Muscle of leg (tissue), 11 donors: ENCODE measurements around the gene STARD9. TPM values are rescaled to one million over a fixed set of nuclear protein-coding genes. Genes with fewer than 3 reads are reported as not detected.

ENCODE experiments used
- DNase-seq: peaks from one replicate; pipeline ENCODE4 v3.0.0; 2013
- H3K27ac ChIP-seq: one replicate; pipeline ENCODE4 v1.5.1; 2013; ENCODE audit warnings: mild to moderate bottlenecking, low read length, control low read depth
- H3K27me3 ChIP-seq: one replicate; pipeline ENCODE4 v1.6.1; 2013; ENCODE audit warnings: low read length; ENCODE audit not compliant: control insufficient read depth, insufficient read depth
- H3K36me3 ChIP-seq: one replicate; pipeline ENCODE4 v1.6.1; 2013; ENCODE audit warnings: low read length; ENCODE audit not compliant: control insufficient read depth, insufficient read depth
- H3K4me1 ChIP-seq: one replicate; pipeline ENCODE4 v1.6.1; 2013; ENCODE audit warnings: low read length; ENCODE audit not compliant: control insufficient read depth, insufficient read depth
- H3K4me3 ChIP-seq: one replicate; pipeline ENCODE4 v1.5.1; 2013; ENCODE audit warnings: low read length, control low read depth
- H3K9me3 ChIP-seq: replicated peaks from 2 replicates; pipeline ENCODE4 v1.6.1; 2013; ENCODE audit warnings: low read depth, low read length; ENCODE audit not compliant: control insufficient read depth
- WGBS: methylation state at CpG from one replicate; pipeline ENCODE4 v1.1.5; 2013; ENCODE audit warnings: missing lambda C conversion rate; ENCODE audit not compliant: insufficient coverage; 5-methylcytosine and 5-hydroxymethylcytosine counted together
- polyA plus RNA-seq, 8 donors: library from polyadenylated mRNA; unstranded; fragments of 120-200 nt; gene quantifications; one replicate each; pipeline versions ENCODE4 v1.2.1 to v1.2.3, GENCODE V29; 2013; ENCODE audit warnings: inconsistent platforms in 1 of 8, low replicate concordance in 1 of 8; ENCODE audit not compliant: insufficient read length in 8 of 8, insufficient read depth in 1 of 8
- total RNA-seq: library from RNA; stranded (reverse); fragments of 120-200 nt; gene quantifications from one replicate; pipeline ENCODE4 v1.2.4, GENCODE V29; 2013

The STARD9 gene
- total and polyA plus RNA-seq, 9 donors = 13.5 to 20.9 (median 16.8) TPM

GRCh38 chr15:42692997-42693396, 117.6 kb downstream of the STARD9 start:
- H3K36me3 ChIP-seq = peaks cover 86% of the 10 kb centered on the region
- H3K4me3 ChIP-seq = no peak overlapping the region
- no peaks in the 10 kb centered on the region for H3K27me3 ChIP-seq
- no peak overlapping the region for H3K27ac ChIP-seq
- H3K4me1 ChIP-seq = no peaks in the 10 kb centered on the region
- WGBS = 93% methylated on average over 3 of the region's 4 CpGs
- no peaks in the 10 kb centered on the region for H3K9me3 ChIP-seq
- DNase-seq = no peak

DNA sequence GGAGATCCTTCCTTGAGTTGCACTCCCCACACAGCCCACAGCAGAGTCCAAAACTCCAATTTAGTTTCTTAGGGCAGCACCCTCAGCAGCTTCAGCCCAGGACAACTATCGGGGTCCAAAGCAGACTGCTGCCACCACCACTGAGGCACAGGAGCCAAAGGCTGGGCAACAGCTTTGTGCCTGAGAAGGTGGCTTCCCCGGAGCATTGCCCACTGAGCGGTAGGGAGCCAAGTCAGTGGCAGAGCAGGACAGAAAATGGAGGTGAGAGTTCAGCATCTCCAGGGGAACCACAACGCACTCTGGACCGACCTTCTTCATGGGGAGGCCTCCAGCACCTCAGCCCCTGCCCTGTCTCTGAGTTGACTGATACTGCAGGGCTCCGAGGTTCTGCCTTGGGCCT, 118.1 kb downstream of the STARD9 start:
- Histone ChIP-seq H3K27me3 (no peaks in the 10 kb centered on the region), H3K36me3 (peaks cover 81% of the 10 kb centered on the region), H3K9me3 (no peaks in the 10 kb centered on the region), H3K27ac (no peak overlapping the region), H3K4me1 (no peaks in the 10 kb centered on the region), H3K4me3 (no peak overlapping the region)
- WGBS = 95% methylated on average over 6 of the region's 6 CpGs
- DNase-seq = no peak

DNA sequence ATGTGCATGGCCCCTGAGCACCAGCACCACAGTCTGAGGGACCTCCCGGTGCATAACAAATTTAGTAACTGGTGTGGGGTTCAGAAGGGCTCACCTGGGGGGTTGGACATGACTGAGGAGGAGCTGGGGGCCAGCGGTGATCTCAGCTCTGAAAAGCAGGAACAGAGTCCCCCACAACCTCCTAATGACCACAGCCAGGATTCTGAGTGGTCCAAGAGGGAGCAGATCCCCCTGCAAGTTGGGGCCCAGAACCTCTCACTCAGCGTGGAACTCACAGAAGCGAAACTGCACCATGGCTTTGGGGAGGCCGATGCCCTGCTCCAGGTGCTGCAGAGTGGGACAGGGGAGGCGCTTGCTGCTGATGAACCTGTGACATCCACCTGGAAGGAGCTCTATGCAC, 118.5 kb downstream of the STARD9 start:
- H3K27me3 ChIP-seq = no peaks in the 10 kb centered on the region
- H3K9me3 ChIP-seq = no peaks in the 10 kb centered on the region
- no peaks in the 10 kb centered on the region for H3K4me1 ChIP-seq
- H3K27ac ChIP-seq = no peak overlapping the region
- DNase-seq = no peak
- H3K4me3 ChIP-seq = no peak overlapping the region
- H3K36me3 ChIP-seq = peaks cover 76% of the 10 kb centered on the region
- WGBS = 100% methylated on average over 4 of the region's 6 CpGs

DNA sequence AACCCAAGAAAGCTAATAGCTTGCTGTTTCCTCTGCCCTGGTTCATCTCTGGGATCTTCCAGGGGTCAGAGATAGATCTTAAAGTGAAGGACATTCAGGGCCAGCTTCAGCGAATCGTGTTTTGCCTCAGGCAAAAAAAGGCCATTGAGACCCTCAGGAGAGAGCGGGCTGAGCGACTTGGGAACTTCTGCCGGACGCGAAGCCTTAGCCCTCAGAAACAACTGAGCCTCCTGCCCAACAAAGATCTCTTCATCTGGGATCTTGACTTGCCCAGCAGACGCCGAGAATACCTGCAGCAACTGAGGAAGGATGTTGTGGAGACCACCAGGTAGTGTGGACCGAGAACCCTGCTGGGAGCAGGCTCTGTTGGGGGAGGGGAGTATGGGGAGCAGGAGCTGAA, 119.0 kb downstream of the STARD9 start:
- Histone ChIP-seq H3K9me3 (no peaks in the 10 kb centered on the region), H3K36me3 (peaks cover 72% of the 10 kb centered on the region), H3K27ac (no peak overlapping the region), H3K4me1 (no peaks in the 10 kb centered on the region), H3K4me3 (no peak overlapping the region), H3K27me3 (no peaks in the 10 kb centered on the region)
- DNase-seq = no peak
- 98% methylated on average over 10 of the region's 10 CpGs for WGBS

GRCh38 chr15:42695527-42696071, 120.2 kb downstream of the STARD9 start:
- no peak overlapping the region for H3K27ac ChIP-seq
- no peaks in the 10 kb centered on the region for H3K4me1 ChIP-seq
- WGBS = 69% methylated on average over 2 of the region's 6 CpGs
- no peaks in the 10 kb centered on the region for H3K27me3 ChIP-seq
- H3K4me3 ChIP-seq = no peak overlapping the region
- no peak for DNase-seq
- peaks cover 64% of the 10 kb centered on the region for H3K36me3 ChIP-seq
- H3K9me3 ChIP-seq = peaks cover 2% of the 10 kb centered on the region

- 88% methylated on average over 4 of the region's 5 CpGs for WGBS
- Histone ChIP-seq H3K9me3 (peaks cover 6% of the 10 kb centered on the region), H3K36me3 (peaks cover 54% of the 10 kb centered on the region), H3K4me3 (no peak overlapping the region), H3K27ac (no peak overlapping the region), H3K27me3 (no peaks in the 10 kb centered on the region), H3K4me1 (no peaks in the 10 kb centered on the region)
- no peak for DNase-seq
Observed at GRCh38 chr15:42696626-42697025, 121.2 kb downstream of the STARD9 start.

DNA sequence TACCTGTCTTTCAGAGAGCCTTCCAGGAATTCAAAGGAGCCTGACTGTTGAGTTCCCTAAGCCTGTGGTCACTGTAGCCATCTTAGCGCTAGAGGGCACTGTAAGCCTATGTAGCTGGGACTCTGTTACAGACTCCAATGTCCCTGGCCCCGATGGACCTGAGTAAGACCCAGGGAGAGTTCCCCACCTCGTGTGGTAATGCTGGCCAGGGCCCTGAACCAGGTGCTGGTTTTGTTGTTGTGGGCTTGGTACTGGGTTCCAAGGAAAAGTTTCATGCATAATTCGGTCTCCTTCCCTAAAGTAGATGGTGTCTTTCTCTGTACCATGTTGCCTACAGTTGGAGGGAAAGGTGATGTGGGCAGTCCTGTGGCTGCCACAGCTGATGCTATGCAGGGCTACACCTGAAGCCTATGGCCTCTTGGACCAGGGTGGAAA, 129.1 kb downstream of the STARD9 start:
- WGBS = 0% methylated on average over 1 of the region's 4 CpGs
- peaks cover 9% of the 10 kb centered on the region for H3K36me3 ChIP-seq

DNA sequence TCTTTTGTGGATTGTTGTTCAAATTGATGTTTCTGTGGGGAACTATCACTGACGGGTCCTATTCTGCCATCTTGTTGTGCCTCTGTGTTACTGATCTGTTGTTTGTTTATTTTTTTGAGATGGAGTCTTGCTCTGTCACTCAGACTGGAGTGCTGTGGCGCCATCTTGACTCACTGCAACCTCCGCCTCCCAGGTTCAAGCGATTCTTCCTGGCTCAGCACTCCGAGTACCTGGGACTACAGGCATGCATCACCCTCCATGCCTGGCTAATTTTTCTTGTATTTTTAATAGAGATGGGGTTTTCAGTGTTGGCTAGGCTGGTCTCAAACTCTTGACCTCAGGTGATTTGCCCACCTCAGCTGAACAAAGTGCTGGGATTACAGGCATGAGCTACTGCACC, 129.9 kb downstream of the STARD9 start:
- H3K36me3 ChIP-seq = peaks cover 6% of the 10 kb centered on the region
- no peaks in the 10 kb centered on the region for H3K4me1 ChIP-seq
- 100% methylated on average over 4 of the region's 5 CpGs for WGBS

More for the DNA sequence above, 129.1 kb downstream of the STARD9 start:
- no peaks in the 10 kb centered on the region for H3K4me1 ChIP-seq
- H3K27ac ChIP-seq = no peak overlapping the region
- peaks cover 6% of the 10 kb centered on the region for H3K9me3 ChIP-seq
- H3K4me3 ChIP-seq = no peak overlapping the region
- peak; percentile 60 for DNase-seq
- H3K27me3 ChIP-seq = no peaks in the 10 kb centered on the region

GRCh38 chr15:42707068-42707467, 131.7 kb downstream of the STARD9 start:
- H3K4me1 ChIP-seq = no peaks in the 10 kb centered on the region
- no CpG with 5 or more reads among the region's 2 CpGs for WGBS
- no peaks in the 10 kb centered on the region for H3K9me3 ChIP-seq
- H3K36me3 ChIP-seq = peaks cover 6% of the 10 kb centered on the region
- no peak overlapping the region for H3K27ac ChIP-seq
- no peak for DNase-seq
- H3K27me3 ChIP-seq = no peaks in the 10 kb centered on the region
- no peak overlapping the region for H3K4me3 ChIP-seq

More for the DNA sequence above, 129.9 kb downstream of the STARD9 start:
- H3K4me3 ChIP-seq = no peak overlapping the region
- no peak for DNase-seq
- H3K9me3 ChIP-seq = peaks cover 6% of the 10 kb centered on the region
- H3K27ac ChIP-seq = no peak overlapping the region
- no peaks in the 10 kb centered on the region for H3K27me3 ChIP-seq

DNA sequence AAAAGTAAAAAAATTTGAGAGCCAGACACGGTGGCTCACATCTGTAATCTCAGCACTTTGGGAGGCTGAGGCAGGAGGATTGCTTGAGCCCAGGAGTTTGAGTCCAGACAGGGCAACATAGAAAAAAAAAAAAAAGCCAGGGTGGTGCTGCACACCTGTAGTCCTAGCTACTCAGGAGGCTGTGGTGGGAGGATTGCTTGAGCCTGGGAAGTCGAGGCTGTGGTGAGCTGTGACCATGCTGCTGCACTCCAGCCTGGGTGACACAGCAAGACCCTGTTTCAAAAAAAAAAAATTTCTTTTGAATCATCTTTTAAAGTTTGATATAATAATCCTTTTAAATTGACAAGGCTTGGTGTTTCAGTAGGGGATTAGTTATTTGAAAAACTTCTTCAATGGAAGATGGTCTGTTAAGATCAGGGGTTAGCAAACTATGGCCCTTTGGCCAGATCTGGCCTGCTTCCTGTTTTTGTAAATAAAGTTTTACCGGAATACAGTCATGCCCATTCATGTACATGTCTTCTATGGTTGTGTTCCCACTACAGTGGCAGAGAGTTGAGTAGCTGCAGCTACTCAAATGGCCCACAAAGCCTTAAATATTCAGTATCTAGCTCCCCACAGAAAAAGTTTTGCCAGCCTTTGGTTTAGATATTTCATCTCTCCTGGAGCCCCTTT, 132.6 kb downstream of the STARD9 start:
- 100% methylated on average over 2 of the region's 3 CpGs for WGBS
- H3K36me3 ChIP-seq = peaks cover 6% of the 10 kb centered on the region
- H3K4me3 ChIP-seq = no peak overlapping the region
- no peaks in the 10 kb centered on the region for H3K27me3 ChIP-seq
- no peak for DNase-seq
- H3K4me1 ChIP-seq = no peaks in the 10 kb centered on the region
- no peak overlapping the region for H3K27ac ChIP-seq
- no peaks in the 10 kb centered on the region for H3K9me3 ChIP-seq
